Measurements from ENCODE around the gene CADPS2.
"Not testable (repeated sequence)": the region's sequence is repeated elsewhere in the genome, so short reads cannot be mapped to it uniquely, and the experiment has no call there.

The CADPS2 gene

DNA sequence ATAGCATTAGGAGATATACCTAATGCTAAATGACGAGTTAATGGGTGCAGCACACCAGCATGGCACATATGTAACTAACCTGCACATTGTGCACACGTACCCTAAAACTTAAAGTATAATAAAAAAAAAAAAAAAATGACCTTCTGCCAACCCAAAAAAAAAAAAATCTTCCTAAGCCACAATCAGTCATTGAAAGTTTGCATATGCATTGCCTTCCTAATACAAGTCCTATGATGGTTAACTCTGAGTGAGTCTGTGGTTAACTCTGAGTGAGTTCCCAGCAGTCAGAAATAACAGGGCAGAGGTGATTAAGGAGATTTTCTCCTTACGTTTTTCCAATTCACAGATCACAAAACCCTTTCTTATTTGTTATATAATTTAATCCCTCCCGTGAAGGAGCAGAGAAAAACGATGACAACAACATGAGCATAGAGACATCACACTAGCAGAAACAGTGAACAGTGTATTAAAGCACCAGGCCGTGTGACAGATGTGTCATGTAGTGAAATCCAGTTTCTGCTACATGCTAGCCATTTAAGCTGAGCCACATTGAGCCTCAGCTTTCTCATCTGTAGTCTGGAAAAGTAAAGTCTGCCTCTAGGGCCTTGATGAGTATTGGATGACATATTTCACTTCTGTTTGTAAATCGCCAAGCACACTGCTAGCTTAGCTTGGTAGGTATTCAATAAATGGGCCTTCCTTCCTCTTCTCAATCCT, 176.2 kb downstream of the CADPS2 start:
- DNase-seq (ENCODE audit: low read depth), result no peak

DNA sequence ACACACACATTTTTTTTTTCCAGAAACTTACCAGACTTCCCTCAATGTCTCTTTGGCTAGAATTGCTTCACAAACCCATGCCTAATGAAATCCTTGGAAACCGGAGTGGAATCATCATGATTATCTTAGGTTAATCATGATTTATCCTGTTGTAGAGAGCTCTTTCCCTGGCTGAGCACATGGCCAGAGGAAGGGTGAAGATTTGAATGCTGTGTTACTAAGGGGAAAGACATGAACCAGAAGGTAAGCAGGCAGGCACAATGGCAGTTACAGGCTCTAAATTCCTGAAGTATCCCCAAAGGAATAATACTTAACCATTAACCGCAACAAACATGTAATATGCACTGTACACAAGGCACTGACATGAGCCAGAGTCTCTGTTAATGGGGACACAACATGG, 179.4 kb downstream of the CADPS2 start:
- no peak for DNase-seq (ENCODE audit: low read depth)

DNA sequence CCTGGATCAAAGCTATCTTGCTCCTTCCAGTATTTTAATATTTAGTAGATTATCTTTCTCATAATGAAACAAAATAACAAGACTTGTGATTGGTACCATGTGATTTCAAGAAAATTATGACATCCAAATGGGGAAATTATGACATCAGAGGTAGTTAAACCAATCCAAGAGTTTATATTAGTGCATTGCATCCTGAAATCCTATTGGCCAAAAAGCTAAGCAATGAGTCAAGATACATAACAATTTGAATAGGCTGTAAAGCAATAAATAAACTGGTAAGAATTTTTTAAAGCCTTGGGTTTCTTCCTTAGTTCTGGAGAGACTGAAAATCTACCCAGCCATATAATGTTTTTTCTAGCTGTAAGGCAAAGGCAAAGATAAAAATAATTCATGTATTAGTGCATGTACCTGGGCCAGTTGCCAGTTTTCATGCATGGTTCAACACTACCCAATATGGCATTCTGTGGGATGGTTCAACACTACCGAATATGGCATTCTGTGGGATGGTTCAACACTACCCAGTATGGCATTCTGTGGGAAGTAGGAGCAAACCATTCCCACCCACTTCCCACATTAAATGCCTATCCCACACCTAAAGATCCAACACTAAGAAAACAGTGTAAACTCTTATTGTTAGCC, 183.3 kb downstream of the CADPS2 start, which contains the start of gene RNF148:
RNF148 (minus strand) TSS at position 51 of the 639 bp plus-strand sequence. CDS start 172 bp downstream, outside the sequence.
- no peak for DNase-seq (ENCODE audit: low read depth)

DNA sequence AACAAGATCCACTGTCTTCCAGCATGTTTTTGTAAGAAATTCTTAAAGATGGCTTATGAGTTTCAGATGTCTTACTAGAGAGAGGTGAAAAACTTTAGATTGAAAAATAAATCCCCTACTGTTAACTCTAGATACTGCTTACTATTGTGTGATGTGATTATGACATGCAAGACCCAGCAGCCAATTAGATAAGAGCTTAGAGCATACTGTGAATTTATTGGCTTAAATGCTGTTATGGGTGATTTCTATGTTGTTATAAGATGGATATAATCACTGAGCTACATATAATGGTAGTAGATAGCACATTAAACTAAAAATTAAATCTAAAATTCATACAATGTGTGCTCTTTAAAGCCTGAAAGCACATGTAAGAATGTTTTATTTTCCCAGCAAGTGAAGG, 187.2 kb downstream of the CADPS2 start, which contains the start of gene RNF133:
RNF133 (minus strand) TSS at position 101 of the 400 bp plus-strand sequence. CDS start 199 bp downstream, outside the sequence.
- DNase-seq (ENCODE audit: low read depth), result no peak

DNA sequence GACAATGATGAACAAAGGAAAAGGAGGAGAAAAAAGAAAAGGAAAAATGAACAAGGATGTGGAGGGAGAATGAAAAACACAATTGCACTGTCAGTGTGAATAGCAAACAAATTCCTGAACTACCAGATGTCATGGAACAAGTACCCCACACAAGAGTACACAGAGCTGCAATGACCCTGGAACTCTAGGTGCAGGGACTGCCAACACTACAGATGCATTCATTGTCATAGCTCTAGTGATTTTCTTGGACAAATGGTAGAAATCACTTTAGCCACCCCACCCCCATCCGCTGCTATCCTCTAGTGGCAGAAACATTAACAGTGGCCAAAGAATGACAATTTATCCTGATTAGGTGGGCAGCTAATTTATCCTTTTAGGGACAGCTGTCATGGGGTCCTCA, 190.4 kb downstream of the CADPS2 start:
- no peak for DNase-seq (ENCODE audit: low read depth)

DNA sequence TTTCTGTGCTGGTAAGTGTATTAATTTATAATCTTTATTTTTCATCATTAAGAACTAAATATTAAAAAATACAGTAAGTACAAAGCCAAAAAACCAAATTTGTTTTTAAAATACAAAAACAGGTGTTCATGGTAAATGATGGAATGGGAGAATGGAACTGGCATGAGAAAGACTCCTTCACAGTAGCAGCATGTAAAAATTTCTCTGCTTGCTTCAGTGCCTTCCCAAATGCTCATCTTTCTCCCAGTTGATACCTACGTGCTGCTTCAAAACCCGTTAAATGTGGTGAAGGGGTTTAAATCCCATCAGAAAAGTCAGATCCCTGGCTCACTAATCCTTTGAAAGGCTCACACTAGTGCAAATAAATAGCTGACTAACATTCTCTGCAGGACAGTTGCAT, 191.6 kb downstream of the CADPS2 start:
- no peak for DNase-seq (ENCODE audit: low read depth)

DNA sequence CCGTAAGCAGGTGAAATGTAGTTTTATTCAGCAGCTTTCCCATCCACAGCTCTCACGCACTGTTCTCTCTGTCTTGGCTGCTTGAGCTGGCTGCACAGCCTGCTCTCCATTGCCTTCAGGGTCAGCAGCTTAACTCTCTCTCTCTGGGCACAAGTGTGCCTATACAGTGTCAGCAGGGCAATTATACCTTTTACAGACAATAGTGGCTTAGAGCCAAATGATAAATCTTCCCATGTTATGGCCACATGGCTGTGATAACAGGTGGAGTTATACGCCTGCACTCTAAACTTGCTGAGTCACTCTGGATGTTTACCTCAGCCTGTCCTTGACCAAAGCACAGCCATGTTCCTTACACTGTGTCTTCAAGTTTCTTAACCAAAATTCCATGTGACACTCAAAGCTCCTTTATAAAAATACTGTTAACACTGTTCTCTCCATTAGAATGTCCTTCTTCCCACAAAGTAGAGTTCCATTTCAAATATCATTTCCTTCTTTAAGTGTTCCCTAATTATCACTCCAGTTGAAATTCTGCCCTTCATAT, 193.4 kb downstream of the CADPS2 start:
- DNase-seq (ENCODE audit: low read depth), result no peak

DNA sequence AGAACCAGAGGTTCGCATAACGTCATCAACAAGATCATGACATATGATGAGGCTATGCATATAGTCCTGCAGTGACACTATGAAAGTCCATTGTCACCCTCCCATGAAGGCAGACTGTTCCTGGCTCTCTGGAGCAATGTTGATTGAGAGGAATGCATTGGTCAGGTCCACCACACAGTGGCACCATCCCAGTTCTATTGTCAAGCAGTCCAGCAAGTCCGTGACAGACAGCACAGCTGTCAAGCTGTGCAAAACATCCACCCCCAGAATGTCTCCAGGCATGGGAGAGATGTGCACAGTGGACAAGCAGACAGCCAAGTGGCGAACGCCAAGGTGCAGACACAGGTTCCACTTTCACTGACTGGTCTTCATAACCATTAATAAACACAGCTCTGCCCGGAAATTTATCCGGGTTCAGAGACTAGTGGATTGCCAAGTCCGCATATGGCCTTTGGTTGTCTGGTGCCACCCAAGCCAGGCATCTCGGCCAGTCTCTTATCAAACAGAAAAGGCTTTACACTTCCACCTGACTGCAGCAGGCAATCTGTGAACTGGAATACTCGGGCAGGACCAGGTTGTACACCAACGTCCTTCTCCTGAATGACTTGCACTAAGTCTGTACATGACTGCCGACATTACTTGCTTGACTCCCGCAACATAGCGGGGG, 194.6 kb downstream of the CADPS2 start:
- DNase-seq (ENCODE audit: low read depth), result no peak

DNA sequence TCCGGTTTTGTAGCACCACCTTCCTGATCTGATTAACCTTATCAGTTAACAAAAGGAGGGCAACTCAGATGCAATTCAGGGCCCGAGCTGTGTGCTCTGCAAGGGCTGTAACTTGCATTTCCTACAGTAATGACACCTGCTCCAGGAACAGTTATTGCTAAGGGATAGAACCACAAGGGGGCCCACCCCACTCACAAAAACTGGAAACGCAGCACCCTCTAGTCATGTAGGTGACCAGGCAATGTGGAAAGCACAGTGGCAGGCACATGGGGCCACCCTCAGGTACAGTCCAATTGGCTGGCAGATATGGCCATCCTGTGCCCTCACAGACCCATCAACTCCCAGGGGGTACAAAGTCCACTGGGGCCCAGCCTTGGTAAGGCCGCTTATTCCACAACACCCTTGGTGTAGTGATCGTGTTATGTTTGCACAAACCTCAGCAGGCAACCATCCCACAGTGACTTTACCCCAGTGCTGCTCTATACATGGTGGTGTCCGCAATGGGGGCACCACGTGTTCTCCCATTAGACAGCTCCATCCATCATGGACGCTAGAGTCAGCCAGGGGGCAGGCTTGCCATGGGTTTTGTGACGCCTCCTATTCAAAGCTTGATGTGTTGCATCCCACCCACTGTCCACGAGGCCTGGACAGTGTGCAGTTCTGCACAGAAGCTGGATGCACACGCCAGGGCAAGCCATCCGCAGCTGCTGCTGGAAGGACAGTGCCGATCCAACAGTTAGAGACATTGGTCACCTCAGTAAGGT, 196.7 kb downstream of the CADPS2 start:
- DNase-seq (ENCODE audit: low read depth), result no peak

DNA sequence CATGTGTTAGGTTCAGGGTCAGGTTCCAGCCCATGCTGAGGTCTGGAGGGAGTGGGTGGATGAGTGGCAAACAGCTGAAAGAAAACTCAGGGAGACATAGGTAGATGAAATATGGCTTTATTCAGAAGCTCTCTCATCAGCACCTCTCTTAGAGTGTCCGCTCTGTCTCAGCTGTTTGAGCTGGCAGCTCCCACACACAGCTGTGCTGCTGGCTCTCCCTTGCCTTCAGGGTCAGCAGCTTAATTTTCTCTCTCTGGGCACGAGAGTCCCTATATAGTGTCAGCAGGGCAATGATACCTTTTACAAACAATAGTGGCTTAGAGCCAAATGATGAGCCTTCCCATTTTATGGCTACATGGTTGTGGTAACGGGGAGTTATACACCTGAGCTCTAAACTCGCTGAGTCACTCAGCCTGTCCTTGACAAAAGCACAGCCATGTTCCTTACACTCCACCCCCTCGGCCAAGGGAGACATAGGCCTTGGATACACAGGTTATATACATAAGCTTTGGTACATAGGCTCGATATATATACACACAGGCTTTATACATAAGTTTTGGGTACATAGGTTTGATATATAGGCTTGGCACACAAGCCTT, 197.8 kb downstream of the CADPS2 start:
- no peak for DNase-seq (ENCODE audit: low read depth)

DNA sequence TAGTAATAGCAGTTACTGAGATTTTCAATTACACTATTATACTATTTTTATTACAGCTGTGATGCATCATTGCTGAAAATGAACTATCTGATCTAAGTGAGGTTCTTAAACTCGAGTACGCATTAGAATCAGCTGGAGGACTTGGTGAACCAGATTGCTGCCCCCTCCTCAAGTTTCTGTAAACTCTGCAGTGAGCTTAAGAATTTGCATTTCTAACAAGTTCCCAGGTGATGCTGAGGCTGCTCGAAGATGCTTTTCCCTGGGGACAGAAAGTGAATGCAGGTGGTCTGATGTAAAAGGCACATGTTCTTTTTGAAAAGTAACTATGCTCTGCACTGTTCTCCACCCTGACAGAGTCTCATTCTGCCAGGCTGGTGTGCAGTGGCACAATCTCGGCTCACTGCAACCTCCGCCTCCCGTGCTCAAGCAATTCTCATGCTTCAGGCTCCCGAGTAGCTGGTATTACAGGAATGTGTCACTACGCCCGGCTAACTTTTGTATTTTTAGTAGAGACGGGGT, 199.8 kb downstream of the CADPS2 start:
- no peak for DNase-seq (ENCODE audit: low read depth)

DNA sequence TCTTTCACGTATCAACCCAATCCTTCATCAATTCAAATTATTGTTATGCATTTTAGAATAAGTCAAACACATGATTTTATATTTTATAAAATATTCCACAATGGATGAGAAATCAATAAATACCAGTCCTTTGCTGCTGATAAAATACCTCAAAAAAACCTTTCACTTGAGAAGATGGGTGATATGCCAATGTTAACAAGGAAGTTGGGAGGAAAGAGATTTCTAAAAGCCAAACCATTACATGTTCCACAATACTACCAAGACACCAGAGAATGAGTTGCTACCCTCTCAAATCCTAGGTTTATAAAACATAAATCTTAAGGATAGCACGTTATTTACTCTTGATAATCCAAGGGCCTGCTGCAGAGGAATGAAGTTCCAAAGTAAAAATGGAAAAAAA, 201.8 kb downstream of the CADPS2 start:
- no peak for DNase-seq (ENCODE audit: low read depth)

DNA sequence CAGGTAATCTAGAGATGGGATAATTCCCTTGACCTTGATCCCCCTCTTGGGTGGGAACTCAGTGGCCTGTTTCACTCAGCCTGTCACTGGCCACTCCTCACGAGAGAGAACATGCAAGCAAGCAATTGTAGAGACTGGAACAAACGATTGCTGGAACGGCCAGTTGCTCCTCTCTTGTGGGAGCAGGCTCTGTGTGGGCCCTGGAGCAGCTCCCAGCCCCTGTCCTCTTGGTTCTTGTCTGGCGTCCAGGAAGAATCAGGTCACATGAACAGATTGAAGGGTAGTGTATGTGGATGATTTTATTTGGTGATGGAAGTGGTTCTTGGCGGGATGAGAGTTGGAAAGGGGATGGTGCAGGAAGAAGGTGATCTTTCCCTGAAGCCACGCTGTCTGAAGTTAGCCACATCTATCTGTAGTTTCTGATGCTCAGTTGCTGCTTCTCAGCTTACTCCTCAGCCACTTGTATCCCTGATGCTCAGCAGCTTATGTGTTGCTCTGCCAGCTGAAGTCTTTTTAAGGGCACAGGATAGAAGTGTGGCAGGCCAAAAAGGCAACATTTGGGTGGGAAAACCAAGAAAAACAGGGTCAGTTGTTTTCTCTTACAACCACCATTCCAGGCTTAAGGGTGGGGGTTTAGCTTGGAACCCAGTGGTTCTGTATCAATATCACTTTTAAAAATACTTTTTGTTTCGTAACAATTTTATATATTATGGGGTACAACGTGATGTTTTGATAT, 203.3 kb downstream of the CADPS2 start:
- no peak for DNase-seq (ENCODE audit: low read depth)

DNA sequence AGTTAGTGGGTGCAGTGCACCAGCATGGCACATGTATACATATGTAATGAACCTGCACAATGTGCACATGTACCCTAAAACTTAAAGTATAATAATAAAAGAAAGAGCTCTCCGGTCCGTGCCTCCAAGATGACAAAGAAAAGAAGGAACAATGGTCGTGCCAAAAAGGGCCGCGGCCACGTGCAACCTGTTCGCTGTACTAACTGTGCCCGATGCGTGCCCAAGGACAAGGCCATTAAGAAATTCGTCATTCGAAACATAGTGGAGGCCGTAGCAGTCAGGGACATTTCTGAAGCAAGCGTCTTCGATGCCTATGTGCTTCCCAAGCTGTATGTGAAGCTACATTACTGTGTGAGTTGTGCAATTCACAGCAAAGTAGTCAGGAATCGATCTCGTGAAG, 205.1 kb downstream of the CADPS2 start:
- not testable (repeated sequence) for DNase-seq (ENCODE audit: low read depth)

DNA sequence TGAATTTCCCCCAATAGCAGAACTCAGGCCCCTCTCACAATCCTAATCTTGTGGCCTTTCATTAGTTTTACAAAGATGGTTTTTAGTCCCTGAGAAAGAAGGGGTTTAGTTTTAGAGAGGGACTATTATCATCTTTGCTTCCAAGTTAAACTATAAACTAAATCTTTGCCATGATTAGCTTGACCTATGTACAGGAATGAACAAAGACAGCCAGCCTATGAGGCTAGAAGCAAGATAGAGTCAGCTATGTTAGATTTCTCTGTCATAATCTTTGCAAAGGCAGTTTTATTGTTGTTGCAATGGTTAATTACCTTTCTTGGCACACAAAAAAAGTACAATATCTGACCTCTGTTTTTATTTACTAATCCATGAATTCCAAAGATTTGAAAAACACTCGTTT, 206.4 kb downstream of the CADPS2 start:
- no peak for DNase-seq (ENCODE audit: low read depth)

DNA sequence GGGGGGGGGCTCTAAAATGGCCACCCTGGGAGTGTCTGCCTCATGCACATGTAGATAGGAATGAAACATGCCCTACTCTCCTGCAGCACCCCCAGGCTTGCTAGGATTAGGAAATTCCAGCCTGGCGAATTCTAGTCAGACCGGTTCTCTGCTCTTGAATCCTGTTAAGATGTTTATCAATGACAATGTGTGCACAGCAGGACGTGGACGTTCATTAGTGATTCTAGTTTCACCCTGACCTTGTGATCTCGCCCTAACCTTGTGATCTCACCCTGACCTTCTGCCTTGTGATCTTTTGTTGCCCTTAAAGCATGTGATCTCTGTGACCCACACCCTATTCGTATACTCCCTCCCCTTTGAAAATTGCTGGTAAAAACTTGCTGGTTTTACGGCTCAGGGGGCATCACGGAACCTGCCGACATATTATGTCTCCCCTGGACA, 207.0 kb downstream of the CADPS2 start:
- DNase-seq (ENCODE audit: low read depth), result not testable (repeated sequence)

DNA sequence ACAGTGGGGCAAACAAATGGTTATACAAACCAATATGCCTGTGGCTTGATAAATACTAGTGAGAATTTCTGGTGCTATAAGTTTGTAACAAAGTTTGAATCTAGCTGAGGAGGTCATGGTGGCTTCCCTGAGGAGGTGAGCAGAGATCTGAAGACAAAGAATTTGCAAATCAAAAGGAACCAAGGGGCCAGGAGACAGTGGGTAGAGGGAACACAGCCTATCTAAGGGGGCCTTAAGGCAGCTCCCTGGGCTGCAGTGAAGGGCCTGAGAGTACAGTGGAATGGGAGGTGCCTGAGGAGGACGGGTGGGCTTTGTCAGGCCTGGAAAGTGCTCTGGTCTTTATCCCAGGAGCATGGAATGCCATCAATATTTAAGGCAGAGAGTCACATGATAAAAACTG, 209.1 kb downstream of the CADPS2 start:
- no peak for DNase-seq (ENCODE audit: low read depth)

DNA sequence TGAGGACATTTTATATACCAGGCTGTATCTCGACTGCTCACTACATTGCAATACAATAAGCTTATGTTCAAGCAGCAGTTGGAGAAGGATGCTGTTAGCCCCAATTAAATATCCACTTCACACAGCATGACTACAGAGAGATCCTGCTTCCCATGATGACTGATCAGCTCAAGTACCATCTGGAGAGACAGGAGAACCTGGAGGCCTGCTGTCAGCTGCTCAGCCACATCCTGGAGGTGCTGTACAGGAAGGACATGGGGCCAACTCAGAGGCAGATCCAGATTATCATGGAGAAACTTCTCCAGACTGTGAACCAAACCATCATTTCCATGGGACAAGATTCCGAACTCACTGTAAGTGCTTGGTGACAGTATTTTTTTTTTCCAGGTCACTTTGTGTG, 209.8 kb downstream of the CADPS2 start:
- no peak for DNase-seq (ENCODE audit: low read depth)

DNA sequence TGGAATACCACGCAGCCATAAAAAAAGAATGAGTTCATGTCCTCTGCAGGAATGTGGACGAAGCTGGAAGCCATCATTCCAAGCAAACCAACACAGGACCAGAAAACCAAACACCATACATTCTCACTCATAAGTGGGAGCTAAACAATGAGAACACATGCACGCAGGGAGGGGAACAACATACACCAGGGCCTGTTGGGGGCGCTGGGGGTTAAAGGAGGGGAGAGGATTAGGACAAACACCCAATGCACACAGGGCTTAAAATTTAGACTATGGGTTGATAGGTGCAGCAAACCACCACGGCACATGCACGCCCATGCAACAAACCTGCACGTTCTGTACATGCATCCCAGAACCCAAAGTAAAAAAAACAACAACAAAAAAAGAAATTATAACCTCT, 210.6 kb downstream of the CADPS2 start:
- no peak for DNase-seq (ENCODE audit: low read depth)

DNA sequence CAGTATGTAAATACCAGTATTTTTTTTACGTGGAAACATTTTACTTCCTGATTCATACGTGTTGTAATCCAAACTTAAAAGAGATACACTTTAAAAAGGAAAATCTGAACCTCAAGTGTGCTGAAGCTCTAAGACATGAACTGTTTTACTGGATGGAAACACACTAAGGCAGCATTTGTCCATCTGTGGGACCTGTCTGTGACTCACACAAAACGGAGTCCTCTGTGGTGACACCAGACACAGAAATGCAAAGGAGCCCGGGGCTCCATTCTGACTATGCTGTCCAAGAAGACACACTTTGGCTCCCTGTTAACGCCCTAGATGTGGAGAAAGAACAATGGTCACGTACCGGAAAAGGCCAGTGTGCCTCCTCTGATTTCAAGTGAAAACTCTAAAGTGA, 211.2 kb downstream of the CADPS2 start:
- DNase-seq (ENCODE audit: low read depth), result no peak

DNA sequence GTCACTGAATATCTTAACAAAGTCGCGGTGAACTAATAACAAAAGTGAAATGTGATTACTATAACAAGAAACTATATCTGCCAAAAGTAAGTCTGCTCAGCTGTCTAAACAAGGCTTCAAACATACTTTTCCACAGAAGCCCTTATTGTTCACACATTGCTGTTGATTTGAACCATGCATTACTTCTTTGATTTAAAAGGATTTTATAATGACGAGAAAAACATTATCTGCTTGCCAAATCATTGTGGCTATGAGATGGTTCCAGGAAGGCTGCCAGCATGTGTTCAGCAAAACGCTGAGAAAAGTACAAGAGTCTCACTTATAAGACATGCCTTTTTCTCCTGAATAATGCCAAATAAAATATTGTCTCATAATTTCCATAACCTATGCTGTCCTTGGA, 211.8 kb downstream of the CADPS2 start:
- no peak for DNase-seq (ENCODE audit: low read depth)
